ENCODE measurements around the gene DPF1.
A peak's percentile ranks its signal among the peaks of the same experiment; 100 is the strongest.

The DPF1 gene

DNA sequence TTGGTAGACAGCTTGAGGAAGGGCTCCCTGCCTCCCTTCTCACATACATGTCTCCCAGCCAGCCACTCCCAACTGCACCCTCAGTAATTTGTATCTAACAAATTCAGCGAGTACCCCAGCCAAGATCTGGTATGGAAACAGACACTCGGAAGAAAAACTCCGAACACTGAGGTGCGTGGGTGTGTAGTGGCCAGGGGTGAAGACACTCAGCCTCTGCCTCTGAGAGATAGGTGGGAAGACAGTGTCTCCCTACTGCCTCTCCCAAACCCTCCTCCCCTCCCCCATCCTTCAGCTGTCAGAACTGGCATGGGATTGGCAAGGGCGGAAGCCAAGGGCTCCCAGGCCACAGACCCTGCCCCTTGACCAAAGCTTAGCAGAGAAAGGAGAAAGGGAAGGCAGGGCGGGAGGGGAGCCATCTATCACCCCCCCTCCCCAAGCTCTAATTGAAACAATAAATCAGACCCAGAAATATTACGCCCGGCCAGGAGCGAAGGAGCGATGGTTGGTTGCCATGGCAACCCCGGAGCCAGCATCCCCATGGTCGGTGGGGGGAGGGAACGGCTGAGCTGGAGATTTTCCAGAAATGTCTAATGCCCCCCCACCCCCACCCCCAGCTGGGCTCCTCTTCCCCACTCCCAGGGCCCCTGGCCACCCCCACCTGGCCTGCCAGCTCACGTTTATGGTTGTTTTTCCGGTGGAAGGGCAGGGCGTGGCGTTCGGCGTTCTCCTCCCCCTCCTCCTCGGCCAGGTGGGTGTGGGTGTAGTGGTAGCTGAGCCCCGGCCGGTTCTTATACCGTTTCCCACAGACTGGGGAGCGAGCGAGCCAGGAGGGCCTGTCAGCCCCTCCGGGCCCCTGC lies 7.0 kb downstream of the DPF1 start:
- no peak for DNase-seq

DNA sequence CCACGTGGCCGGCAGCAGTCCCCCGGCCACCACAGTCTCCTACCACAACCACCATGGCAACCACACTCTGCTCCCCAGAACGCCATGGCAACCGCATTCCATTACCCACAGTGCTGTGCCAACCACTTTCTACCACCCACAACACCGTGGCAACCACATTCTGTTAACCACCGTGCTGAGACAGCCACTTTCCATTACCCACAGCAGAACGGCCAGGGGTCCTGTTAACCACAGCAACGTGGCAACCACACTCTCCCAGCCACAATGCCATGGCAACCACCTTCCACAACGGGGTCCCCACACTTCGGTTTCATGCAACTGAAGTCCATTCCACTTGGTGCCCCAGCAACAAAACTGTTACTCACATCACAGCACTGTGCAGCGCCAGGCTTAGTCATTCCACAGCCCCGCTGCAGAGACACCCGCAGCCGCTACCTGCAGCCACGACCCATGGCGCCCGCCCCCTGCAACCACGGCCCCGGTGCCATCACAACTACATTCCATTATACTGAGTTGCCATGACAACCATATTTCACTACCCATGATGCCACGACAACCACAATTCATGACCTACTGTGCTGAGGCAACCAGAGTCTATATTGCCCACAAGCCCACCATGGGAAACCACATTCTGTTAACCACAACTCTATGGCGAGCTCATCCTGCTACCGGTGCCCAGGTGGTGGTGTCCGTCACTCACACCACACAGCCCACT lies 10.0 kb downstream of the DPF1 start:
- DNase-seq, result no peak

DNA sequence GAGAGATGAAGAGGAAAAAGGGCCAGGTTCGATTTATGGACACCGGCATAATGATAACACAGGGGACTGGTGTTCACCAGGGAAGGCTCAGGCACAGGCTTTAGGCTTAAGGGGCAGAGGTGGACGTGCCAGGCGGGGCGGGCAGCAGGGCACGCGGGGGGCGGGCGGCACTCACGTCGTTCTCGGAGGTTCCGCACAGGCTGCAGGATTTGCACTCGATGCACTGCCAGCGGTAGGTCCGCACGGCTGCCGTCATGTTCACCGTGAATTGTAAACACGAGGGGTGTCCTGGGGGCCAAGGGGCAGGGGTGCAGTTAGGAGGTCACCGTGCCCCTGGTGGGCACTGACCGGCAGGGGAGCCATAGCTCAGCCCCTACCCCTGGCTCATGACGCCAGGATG lies 10.6 kb downstream of the DPF1 start:
- DNase-seq, result no peak

DNA sequence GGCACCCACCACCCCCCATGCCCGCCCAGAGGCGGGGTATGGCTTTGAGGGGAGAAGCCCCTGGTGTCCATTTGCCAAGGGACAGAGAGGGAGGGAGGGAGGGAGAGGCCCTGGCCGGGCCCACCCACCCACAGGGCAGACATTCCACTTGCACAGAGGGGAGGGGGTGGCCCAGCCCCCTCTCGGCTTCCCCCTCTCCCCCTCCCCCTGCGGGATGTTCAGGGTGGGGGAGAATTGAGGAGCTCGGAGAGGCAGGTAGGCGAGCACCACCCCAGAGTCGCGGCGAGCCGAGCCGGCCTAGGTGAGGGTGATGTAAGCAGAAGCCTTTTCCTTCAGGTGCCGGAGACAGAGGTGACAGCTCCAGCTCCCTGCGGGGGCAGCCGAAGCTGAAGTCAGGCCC lies 12.3 kb downstream of the DPF1 start:
- no peak for DNase-seq

DNA sequence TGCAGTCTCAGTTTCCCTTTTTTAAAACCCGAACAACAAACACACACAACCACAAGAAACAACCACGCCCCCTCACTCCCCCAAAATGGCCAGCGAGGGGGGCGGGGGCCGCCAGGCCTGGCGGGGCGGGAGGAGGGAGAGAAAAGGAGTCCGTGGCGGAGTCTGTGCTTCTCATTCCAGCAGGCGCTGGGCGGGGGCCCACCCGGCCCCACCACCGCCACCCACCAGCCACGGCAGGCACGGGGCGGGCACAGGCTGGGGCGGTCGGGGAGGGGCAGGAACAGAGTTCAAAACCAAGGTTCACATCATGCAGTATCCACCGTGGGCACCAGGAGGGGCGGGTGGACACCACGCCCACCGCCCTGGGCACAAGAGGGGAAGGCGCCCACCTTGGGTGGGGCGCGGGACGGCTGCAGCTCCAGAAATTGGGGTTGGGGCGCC lies 12.9 kb downstream of the DPF1 start:
- no peak for DNase-seq

DNA sequence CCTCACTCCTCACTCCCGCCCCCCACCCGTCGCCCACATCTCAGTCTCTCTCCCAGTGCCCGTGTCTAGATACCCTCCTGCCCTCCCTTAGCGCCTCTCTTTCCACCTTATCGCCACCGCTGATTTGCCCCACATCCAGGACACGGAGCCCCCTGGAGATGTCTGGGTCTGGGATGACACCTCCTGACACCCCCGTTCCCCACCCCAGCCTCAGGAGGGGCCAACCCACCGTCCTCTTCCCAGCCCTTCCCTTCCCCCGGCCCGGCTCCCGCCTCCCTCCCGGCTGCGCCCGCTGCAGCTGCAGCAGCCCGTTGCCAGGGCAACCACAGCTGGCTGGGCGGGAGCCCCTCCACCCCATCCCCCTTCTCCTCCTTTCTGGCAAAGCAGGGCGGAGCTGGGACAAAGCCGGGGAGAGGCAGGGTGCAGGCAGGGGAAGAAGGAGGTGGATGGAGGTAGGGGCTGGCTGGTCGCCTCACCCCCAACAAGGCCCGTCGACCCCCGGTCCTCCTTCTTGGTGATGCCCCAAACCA lies 13.5 kb downstream of the DPF1 start:
- peak; percentile 77 for DNase-seq

DNA sequence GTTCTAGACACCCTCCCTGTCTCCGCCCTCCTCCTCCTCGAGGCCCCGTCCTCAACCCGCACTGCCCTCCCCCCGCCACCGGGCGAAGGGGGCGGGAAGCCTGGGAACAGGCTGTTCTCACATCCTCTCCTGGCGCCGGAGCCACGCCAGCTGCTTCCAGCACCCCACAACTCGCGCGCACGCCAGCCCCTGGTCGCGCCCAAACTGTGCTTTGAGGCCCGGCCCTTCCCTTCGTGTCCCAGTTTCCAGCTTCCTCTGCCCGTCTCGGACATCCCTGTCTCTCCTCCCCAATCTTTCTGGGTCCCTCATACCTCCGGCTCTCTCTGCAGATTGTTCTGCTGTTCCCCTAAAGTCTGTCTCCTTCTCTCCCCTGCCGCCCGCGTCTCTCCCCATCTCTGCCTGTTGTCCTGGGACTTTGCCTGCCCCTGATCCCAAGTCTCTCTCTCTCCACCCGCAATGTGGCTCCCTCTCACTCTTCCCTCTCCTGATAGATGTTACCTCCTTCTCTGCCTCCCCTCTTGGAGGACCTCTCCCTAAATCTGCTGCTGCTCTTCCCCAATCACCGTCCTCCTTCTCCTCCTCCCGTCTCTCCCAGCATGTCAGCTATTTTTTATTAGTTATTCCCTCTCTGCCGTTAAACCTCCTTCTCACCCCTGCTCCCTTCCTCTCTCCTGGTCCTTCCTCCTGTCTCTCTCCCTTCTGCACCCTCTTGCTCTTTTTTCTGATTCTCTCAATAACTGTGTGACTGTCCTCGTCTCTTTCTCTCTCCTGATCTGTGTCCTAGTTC lies 14.2 kb downstream of the DPF1 start:
- DNase-seq, result peak; percentile 60

DNA sequence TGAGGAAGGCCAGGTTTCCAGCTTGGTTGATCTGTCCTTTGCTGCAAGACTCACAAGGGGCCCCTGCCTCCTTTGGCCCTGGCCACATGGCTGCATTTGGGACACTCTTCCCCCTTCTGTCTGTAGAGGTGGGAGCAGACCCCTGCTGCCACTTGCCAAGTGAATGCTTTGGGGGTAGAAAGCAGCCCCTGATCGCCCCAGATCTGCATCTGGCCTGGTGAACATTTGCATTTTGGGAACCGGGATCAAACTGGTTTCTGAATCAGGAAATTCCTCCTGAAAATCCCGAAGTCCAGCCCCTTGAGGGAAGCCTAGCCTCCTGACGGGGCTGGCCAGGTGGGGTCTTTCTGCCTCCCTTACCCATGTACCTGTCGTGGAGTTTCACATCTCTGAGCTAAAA lies 14.9 kb downstream of the DPF1 start:
- no peak for DNase-seq

DNA sequence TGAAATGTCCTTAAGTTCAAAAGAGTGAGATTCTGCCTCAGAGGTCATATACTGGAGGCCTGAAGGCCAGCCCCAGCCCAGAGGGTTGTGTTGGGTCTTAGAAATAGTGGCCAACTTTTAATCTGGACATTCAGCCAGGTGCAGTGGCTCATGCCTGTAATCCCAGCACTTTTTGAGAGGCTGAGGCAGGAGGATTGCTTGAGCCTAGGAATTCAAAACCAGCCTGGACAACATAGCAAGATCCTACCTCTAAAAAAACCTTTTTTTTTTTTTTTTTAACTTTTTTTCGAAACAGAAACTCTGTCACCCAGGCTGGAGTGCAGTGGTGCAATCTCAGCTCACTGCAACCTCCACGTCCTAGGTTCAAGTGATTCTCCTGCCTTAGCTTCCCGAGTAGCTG lies 15.5 kb downstream of the DPF1 start:
- no peak for DNase-seq

DNA sequence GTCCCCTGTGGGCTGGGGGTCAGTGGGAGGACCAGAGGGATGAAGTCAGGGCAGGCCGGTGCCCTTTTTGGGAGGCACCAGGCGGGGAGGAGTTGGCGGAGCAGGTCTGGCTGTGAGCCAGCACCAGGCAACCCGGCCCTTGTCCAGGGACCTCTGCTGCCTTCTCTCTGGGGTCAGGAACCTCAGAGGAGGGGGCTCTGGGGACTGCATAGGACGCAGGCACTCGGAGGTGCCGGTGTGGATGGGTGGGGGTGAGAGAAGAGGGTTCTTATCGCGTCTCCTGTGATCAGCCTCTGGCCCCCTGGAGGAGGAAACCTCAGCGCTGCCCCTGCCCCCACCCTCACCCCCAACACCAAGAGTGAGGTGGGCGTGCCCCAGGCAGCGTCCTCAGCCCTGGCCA lies 16.5 kb downstream of the DPF1 start:
- no peak for DNase-seq

DNA sequence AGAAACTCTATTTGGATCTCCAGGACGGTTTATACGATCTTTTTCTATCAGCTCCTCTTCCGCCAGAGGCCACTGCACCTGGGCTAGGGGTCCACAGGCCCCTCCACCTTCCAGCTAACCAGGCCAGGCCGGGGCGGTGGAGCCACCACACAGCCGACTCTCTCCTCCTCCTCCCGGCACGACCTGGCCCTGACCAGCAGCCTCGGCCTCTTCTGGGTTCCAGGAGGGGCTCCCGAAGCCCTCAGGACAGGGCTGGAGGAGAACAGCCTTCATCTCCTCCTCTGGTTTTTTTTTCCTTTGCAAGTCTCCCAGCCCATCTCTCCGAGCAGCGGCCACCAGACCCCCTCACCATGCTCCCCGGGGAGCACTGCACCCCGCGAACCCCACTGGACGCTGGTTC lies 17.1 kb downstream of the DPF1 start:
- DNase-seq, result no peak

DNA sequence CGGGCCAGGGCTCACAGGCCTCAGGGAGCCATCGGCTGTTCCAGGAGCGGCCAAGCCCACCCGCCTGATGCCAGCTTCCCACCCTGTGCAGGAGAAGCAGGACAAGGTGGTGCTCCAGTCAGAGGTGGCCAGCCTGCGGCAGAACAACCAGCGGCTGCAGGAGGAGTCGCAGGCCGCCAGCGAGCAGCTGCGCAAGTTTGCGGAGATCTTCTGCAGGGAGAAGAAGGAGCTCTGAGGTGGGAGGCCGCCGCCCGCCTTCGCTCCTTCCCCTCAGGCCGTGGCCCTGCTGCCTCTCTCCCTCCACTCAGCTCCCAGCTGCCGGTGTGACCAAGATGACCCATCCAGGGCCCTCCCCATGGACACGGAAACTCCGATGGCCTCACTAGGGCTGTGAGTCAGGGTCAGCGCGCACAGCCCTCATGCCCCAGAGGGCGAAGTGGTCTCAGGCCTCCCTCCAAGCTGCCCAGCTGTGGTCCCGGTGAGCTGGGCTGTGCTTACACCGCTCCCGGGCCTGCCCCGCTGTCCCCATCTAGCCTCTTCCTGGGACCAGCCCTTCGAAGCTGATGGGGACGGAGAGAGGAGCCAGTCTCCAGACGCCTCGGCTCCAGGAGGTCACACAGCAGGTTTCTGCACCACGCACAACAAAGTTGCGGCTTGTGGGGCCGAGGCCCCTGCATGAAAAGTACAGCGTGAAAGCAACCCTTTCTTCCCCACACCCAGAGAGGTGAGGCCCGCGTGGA lies 17.8 kb downstream of the DPF1 start:
- no peak for DNase-seq

DNA sequence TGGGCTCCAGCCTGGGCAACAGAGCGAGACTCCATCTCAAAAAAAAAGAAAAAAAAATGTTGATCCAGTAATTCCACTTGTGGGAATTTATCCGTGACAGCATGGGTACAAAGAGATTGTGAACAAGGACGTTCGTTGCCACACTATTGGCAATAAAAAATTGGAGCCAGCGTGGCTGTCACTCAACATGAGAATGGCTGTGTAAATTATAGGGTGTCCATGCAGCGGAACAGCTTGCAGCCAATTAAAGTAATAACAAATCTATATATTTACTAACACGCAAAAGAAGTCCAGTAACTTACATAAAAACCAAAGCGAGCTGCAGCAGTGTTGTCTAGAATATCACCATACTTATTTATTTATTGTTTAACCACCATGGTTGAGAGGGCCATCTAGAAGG lies 19.3 kb downstream of the DPF1 start:
- DNase-seq, result no peak

DNA sequence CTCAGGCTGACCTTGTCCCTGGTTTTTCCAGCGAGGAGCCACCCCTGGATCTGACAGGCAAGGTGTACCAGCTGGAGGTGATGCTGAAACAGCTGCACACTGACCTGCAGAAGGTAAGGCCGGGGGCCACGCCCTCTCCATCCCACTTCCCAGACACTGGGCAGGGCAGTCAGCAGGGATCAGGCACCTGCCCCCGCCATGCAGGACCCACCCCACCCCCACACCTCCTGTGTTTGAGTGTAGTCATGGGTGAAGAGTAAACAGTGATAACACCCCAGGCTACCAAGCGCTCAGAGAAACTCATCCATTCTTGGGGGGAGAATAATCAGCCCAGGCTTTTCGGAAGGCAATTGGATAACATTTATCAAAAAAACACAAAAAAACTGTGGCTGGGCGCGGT lies 19.9 kb downstream of the DPF1 start:
- DNase-seq, result peak; percentile 92

DNA sequence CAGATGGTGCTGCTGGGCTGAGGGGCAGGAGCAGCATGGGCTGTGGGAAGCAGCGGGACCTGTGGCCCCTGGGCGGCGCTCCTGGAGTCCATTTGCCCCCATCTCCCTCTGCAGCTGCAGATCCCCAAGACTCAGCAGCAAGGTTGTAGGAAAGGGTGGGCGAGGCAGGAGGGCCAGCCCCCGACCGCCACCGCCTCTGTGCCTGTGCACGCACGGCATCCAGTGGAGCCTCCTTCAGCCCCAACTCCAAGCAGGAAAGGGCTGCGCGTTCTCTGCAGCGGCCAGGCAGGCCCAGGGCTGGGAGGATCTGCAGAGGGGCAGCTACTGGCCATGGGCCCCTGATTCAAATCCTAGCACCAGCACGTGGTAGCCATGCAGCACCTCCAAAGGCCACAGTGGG lies 20.8 kb downstream of the DPF1 start:
- no peak for DNase-seq

DNA sequence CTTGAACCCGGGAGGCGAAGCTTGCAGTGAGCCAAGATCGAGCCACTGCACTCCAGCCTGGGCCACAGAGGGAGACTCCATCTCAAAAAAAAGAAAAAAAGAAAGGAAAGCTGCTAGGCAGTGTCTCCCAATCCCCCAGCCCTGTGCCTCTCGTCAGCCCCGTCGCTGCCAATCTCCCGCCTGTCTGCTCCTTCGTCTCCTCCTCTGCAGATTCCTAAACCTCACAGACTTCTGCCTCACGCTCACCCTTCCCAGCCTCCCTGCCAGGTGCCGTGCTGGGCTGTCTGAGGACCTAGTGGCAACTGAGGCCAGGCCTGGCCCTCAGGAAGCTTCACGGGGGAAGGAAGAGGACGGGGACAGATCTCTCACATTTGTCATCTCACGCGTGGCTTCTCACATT lies 21.5 kb downstream of the DPF1 start:
- DNase-seq, result no peak

DNA sequence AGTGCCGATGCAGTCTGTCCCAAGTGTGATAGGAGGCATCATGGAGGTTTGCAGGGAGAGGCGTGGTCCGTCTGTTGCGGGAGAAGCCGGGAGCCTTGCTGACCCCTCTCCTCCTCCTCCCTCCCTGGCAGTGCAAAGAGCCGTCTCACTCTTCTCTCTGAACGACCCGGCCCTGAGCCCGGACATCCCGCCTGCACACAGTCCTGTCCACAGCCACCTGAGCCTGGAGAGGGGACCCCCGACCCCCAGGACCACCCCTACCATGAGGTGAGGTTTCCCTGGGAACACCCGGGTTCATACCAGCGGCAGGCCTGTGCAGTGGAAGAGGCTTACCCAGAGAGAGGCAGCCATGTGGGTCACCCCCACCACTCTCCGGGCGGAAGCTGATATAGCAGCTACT lies 22.3 kb downstream of the DPF1 start:
- no peak for DNase-seq

DNA sequence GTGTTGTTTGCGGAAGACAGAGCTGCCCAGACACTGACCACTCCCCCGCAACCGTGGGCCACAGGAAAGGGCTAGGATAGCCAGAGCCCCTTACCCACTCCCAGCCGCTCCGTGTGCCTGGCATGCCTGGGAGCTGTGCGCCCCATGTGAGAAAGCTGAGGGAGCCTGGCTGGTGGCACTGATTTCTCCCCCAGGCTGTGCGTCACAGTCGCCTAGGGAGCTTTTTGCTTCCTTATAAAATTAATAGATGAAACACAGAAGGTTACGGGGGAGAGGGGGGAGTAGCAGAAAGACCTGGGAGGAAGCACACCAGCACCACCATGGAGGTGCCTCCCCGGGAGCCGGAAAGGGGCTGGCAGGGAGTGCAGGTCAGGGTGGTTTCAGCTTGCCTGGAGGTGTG lies 24.7 kb downstream of the DPF1 start:
- DNase-seq, result no peak

DNA sequence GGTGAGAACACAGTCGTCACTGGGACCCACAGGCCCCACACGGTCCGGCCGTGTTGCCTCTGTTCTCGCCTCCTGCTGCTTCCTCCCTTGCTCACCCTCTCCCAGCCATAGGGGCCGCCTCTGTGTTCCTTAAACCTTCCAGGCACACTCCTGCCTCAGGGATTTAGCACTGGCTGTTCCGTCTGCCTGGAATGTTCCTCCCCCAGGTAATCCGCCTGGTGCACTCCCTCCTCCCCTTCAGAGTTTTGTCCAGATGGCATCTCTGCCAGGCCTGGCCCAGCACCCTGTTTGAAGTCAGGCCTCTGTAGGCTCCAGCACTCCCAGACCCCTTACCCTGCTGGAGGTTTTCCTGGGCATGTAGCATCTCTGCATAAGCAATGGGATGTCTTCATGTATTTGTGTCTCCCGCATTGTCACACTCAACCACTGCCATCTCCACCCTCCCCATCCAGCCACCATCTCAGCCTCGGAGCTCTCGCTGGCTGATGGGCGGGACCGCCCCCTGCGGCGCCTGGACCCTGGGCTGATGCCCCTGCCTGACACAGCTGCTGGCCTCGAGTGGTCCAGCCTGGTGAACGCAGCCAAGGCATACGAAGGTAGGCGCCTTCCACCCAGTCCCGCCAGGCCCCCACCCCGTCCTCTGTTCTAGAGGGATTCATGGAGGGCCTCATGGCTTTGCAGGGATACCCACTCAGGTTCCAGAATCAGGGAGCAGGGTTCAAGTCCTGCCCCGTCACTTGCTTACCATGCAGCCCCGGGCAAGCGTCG lies 25.9 kb downstream of the DPF1 start:
- no peak for DNase-seq

DNA sequence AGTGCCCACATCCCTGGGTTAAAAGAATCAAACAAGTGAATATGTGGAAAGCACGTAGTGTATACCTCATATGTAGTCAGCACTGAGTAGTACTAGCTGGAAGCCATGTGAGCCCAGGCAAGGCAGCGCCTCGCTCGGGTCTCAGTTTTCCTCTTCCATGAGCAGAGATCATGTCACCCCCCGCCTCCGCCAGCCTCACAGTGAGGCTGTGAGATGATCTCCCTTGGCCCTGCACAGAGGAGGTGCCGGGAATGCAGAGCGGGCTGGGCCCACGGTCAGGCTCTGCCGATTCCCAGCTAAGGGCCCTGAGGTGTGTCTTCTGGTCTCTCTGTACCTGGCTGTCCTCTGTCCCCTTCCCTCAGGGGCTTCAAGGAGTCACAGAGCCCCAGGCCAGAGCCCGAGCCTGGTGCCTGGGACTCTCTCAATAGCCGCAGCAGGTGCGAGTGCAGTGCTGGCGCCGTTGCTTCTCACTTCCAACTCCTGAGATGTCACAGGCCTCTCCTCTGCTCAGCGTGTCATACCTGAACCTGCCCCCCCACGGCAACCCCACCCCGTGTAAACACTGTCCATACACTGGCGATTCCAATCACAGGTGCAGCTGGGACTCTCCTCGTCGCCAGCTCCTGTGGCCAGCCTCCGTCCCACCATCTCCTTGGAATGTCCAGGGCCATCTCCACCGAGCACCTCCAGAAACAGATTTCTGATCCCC lies 26.9 kb downstream of the DPF1 start:
- DNase-seq, result no peak

DNA sequence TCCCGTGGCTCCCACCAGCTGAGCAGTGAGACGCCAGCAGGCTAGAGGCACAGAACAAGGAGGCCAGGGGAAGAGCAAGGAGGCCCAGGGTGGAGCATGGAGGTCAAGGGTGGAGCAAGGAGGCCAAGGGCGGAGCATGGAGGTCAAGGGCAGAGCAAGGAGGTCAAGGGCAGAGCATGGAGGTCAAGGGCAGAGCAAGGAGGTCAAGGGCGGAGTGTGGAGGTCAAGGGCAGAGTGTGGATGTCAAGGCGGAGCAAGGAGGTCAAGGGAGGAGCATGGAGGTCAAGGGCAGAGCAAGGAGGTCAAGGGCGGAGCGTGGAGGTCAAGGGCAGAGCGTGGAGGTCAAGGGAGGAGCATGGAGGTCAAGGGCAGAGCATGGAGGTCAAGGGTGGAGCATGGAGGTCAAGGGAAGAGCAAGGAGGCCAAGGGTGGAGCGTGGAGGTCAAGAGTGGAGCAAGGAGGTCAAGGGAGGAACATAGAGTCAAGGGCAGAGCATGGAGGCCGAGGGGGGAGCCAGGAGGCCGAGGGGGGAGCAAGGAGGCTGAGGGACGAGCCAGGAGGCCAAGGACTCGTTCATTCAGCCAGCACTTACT lies 27.7 kb downstream of the DPF1 start:
- no peak for DNase-seq
